Erythroblast (primary cell): ENCODE data around the gene ZIM2.

ENCODE experiments used
- GATA1 ChIP-seq: IDR thresholded peaks from 2 replicates; pipeline ENCODE4 v1.6.1; 2011; ENCODE audit warnings: low read depth, mild to moderate bottlenecking, control low read depth, low read length, moderate library complexity
- POLR2A ChIP-seq: IDR thresholded peaks from 2 replicates; pipeline ENCODE4 v1.6.1; 2011; ENCODE audit warnings: mild to moderate bottlenecking, low read length

GRCh38 chr19:56819166-56819565 is 21.4 kb downstream of the ZIM2 start:
- TF ChIP-seq POLR2A (no peak), GATA1 (no peak)
